ENCODE results near the gene PPM1H.

PPM1H gene

GRCh38 chr12:62625228-62625627 is 309.7 kb downstream of the PPM1H start:
- DNase-seq (ENCODE audit: low read depth), result no peak
- H3K4me3 ChIP-seq (ENCODE audit: low read length), result no peak overlapping the region
- TF ChIP-seq CTCF (IDR thresholded peaks at IDR 0.05; ENCODE audit: insufficient read depth, low read depth, low read length, missing control alignments), result no peak

DNA sequence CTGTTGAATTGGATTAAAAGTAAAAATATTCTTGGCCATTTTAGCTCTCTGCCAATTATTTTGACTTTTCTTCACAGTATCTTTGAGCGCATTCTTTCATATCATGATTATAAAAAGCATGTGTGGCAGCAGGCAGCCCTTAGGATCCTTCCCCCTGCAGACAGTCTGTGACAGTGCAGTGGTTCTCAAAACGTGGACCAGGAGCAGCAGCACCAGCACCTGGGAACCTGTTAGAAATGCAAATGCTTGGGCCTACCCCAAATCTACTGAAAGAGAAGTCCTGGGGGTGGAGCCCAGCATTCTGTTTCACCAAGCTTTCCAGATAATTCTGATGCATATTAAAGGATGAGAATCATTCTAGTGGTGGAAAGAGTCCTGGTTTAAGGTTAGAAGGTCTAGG is 312.8 kb downstream of the PPM1H start:
- H3K4me3 ChIP-seq (ENCODE audit: low read length), result no peak overlapping the region
- DNase-seq (ENCODE audit: low read depth), result no peak
- TF ChIP-seq CTCF (IDR thresholded peaks at IDR 0.05; ENCODE audit: insufficient read depth, low read depth, low read length, missing control alignments), result no peak

GRCh38 chr12:62621101-62621638 is 313.8 kb downstream of the PPM1H start:
- H3K4me3 ChIP-seq (ENCODE audit: low read length), result no peak overlapping the region
- TF ChIP-seq CTCF (IDR thresholded peaks at IDR 0.05; ENCODE audit: insufficient read depth, low read depth, low read length, missing control alignments), result no peak
- DNase-seq (ENCODE audit: low read depth), result peak; percentile 21

DNA sequence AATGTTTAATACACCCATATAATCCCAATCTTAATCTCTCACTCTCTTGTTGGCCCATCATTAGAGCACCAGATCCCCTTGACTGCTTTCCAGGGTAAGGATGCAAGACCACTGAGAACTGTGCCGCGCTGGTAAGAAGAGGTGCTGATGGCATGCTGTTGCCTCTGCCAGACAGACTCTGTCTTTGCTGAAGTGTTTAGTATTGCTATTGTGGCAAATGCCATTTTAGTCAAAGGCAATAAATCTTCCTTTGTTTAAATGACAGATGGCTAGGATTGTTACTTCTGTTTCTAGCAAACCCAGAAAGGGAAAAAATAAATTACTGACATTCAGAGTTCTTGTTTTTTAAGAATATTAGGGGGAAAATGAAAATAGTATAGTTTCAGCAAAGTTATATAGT is 316.0 kb downstream of the PPM1H start:
- H3K4me3 ChIP-seq (ENCODE audit: low read length), result no peak overlapping the region
- no peak for TF ChIP-seq CTCF (IDR thresholded peaks at IDR 0.05; ENCODE audit: insufficient read depth, low read depth, low read length, missing control alignments)

GRCh38 chr12:62618319-62618718 is 316.6 kb downstream of the PPM1H start:
- peak; percentile 23 for DNase-seq (ENCODE audit: low read depth)
- H3K4me3 ChIP-seq (ENCODE audit: low read length), result no peak overlapping the region
- no peak for TF ChIP-seq CTCF (IDR thresholded peaks at IDR 0.05; ENCODE audit: insufficient read depth, low read depth, low read length, missing control alignments)

More for the DNA sequence above, 316.0 kb downstream of the PPM1H start:
- DNase-seq (ENCODE audit: low read depth), result no peak

GRCh38 chr12:62613081-62613480 is 321.9 kb downstream of the PPM1H start:
- DNase-seq (ENCODE audit: low read depth), result no peak
- no peak overlapping the region for H3K4me3 ChIP-seq (ENCODE audit: low read length)
- no peak for TF ChIP-seq CTCF (IDR thresholded peaks at IDR 0.05; ENCODE audit: insufficient read depth, low read depth, low read length, missing control alignments)

DNA sequence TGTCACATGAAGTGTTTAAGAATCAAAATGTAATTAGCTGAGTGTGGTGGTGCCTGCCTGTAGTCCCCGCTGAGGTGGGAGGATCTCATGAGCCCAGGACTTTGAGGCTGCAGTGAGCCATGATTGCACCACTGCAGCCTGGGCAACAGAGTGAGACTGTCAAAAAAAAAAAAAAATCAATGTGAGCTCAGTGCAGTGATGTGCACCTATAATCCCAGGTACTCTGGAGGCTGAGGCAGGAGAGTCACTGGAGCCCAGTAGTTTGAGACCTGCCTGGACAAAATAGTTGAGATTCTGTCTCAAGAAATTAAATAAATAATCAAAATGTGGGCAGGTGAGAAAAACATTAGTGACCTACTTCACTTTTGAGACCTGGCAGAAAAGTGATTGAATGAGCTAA is 328.3 kb downstream of the PPM1H start:
- DNase-seq (ENCODE audit: low read depth), result no peak
- no peak overlapping the region for H3K4me3 ChIP-seq (ENCODE audit: low read length)
- no peak for TF ChIP-seq CTCF (IDR thresholded peaks at IDR 0.05; ENCODE audit: insufficient read depth, low read depth, low read length, missing control alignments)

Data from epithelial cell of esophagus (primary cell).